MM.1S (cell line): ENCODE measurements around the gene LRPAP1.

ENCODE experiments used
- CTCF ChIP-seq: fragments of 300-600 bp; sonication (generic); IDR thresholded peaks from 2 replicates; pipeline ENCODE4 v1.5.1; 2016; ENCODE audit warnings: antibody characterized with exemption, low read length, mixed read lengths
- EZH2 ChIP-seq: fragments of 300-600 bp; sonication (generic); optimal IDR thresholded peaks from 2 replicates; pipeline ENCODE3; 2017; ENCODE audit warnings: low read depth, mild to moderate bottlenecking, antibody characterized with exemption, low read length, mixed read lengths

DNA sequence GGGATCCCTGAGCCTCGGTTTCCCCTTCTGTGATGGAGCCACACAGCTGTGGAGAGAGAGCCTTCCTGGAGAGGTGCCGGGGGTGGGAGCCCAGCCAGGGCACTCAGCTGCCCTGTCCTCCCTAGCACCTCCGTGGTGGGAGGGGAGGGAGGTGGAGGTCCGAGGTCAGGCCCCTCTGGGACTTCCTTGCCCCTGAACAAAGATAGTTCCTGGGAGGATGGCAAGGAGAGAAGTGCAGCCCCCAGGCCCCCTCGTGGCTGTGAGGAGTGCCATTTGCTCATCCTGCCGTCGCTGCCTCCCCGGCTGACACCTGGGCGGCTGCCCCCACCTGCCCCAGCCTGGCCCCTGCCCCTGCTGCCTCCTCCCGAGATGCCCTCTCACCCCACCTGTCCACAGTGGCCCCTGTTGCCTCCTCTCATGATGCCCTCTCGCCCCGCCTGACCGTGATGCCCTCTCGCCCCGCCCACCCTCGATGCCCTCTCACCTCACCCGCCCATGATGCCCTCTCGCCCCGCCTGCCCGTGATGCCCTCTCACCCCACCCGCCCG, 56.4 kb downstream of the LRPAP1 start:
- TF ChIP-seq EZH2 (no peak), CTCF (no peak)
